IMR-90 (cell line): Measurements from ENCODE around the gene CREB5. TPM values are rescaled to one million over a fixed set of nuclear protein-coding genes. Genes with fewer than 3 reads are reported as not detected.

Experiments used
- ATAC-seq: fragments of 200-7000 bp; cut with Tn5 transposase; 2 replicates; pipeline ENCODE4 v1.9.1; 2020; ENCODE audit warnings: low read depth, mild to moderate bottlenecking, moderate library complexity
- BruUV-seq: library from RNA; stranded (reverse); fragments of 400-500 nt; replicated peaks from 2 replicates; lab custom pipeline; 2021; lab: Mats Ljungman, UMichigan
- CTCF ChIA-PET: fragments of 300-600 bp; formaldehyde crosslinking; extraction: SDS; loops from one replicate; lab custom pipeline; 2021; ENCODE audit warnings: antibody characterized with exemption; lab: Yijun Ruan, JAX
- POLR2A ChIA-PET: fragments of 300-600 bp; sonication (Branson Sonifier 250); formaldehyde crosslinking; loops from one replicate; lab custom pipeline; 2022; ENCODE audit warnings: antibody characterized with exemption; ENCODE audit not compliant: unreplicated experiment; lab: Charles Lee
- DNase-seq: peaks from one replicate; pipeline ENCODE4 v3.0.0; 2013
- H2AFZ ChIP-seq: replicated peaks from 2 replicates; pipeline ENCODE3; 2013; ENCODE audit warnings: low read length, mild to moderate bottlenecking; ENCODE audit not compliant: poor library complexity
- H2AK5ac ChIP-seq: 2 replicates; pipeline ENCODE4 v1.6.1; 2013; ENCODE audit warnings: low read depth, low read length, inconsistent platforms
- H2AK9ac ChIP-seq: replicated peaks from 2 replicates; pipeline ENCODE3; 2013; ENCODE audit warnings: mild to moderate bottlenecking, low read depth, low read length, moderate library complexity; ENCODE audit not compliant: poor library complexity
- H2BK120ac ChIP-seq: 2 replicates; pipeline ENCODE4 v1.6.1; 2013; ENCODE audit warnings: low read depth, low read length, inconsistent platforms
- H2BK15ac ChIP-seq: 3 replicates; pipeline ENCODE4 v1.6.1; 2013; ENCODE audit warnings: low read depth, low read length, inconsistent platforms
- H2BK20ac ChIP-seq: 2 replicates; pipeline ENCODE4 v1.6.1; 2013; ENCODE audit warnings: low read depth, mild to moderate bottlenecking, inconsistent platforms, low read length, moderate library complexity
- H2BK5ac ChIP-seq: 2 replicates; pipeline ENCODE4 v1.6.1; 2013; ENCODE audit warnings: mild to moderate bottlenecking, low read depth, low read length, inconsistent platforms; ENCODE audit not compliant: poor library complexity, severe bottlenecking
- H3K14ac ChIP-seq: replicated peaks from 2 replicates; pipeline ENCODE4 v1.6.1; 2013; ENCODE audit warnings: low read depth, low read length, inconsistent platforms
- H3K18ac ChIP-seq: 2 replicates; pipeline ENCODE4 v1.6.1; 2013; ENCODE audit warnings: low read depth, low read length, control low read depth
- H3K23ac ChIP-seq: 2 replicates; pipeline ENCODE4 v1.6.1; 2013; ENCODE audit warnings: low read depth, low read length, inconsistent platforms
- H3K27ac ChIP-seq: 2 replicates; pipeline ENCODE4 v1.5.1; 2013; ENCODE audit warnings: mild to moderate bottlenecking, control low read depth, low read length; ENCODE audit not compliant: insufficient read depth
- H3K27me3 ChIP-seq: 2 replicates; pipeline ENCODE4 v1.6.1; 2013; ENCODE audit warnings: low read length; ENCODE audit not compliant: control insufficient read depth, insufficient read depth
- H3K36me3 ChIP-seq: 2 replicates; pipeline ENCODE4 v1.6.1; 2013; ENCODE audit warnings: low read length, mixed read lengths; ENCODE audit not compliant: control insufficient read depth, insufficient read depth
- H3K4ac ChIP-seq: 2 replicates; pipeline ENCODE4 v1.6.1; 2013; ENCODE audit warnings: low read depth, low read length, inconsistent platforms
- H3K4me1 ChIP-seq: 2 replicates; pipeline ENCODE4 v1.6.1; 2013; ENCODE audit warnings: low read length, mixed read lengths; ENCODE audit not compliant: control insufficient read depth, insufficient read depth
- H3K4me2 ChIP-seq: 2 replicates; pipeline ENCODE4 v1.6.1; 2013; ENCODE audit warnings: low read depth, mild to moderate bottlenecking, control low read depth, low read length, moderate library complexity
- H3K4me3 ChIP-seq: 2 replicates; pipeline ENCODE4 v1.5.1; 2013; ENCODE audit warnings: low read depth, mild to moderate bottlenecking, control low read depth, low read length, moderate library complexity; ENCODE audit not compliant: insufficient read depth
- H3K56ac ChIP-seq: 2 replicates; pipeline ENCODE4 v1.6.1; 2013; ENCODE audit warnings: low read length, inconsistent platforms; ENCODE audit not compliant: insufficient read depth; ENCODE audit errors: extremely low read depth
- H3K79me1 ChIP-seq, 2 experiments: 2 replicates each; pipeline ENCODE4 v1.6.1; 2013; ENCODE audit warnings: low read length in 2 of 2, inconsistent platforms in 1 of 2, low read depth in 1 of 2
- H3K9ac ChIP-seq: 2 replicates; pipeline ENCODE4 v1.6.1; 2013; ENCODE audit warnings: low read depth, low read length, control low read depth
- H3K9me1 ChIP-seq: 2 replicates; pipeline ENCODE4 v1.6.1; 2013; ENCODE audit warnings: low read length, inconsistent platforms; ENCODE audit not compliant: insufficient read depth
- H3K9me3 ChIP-seq: 2 replicates; pipeline ENCODE4 v1.6.1; 2013; ENCODE audit warnings: low read length; ENCODE audit not compliant: control insufficient read depth, insufficient read depth
- H4K20me1 ChIP-seq: 2 replicates; pipeline ENCODE4 v1.6.1; 2013; ENCODE audit warnings: low read length, inconsistent platforms; ENCODE audit not compliant: insufficient read depth
- H4K5ac ChIP-seq: 2 replicates; pipeline ENCODE4 v1.6.1; 2013; ENCODE audit warnings: mild to moderate bottlenecking, low read depth, low read length, control low read depth
- H4K8ac ChIP-seq, 2 experiments: 2 replicates each; pipeline ENCODE4 v1.6.1; 2013; ENCODE audit warnings: low read depth in 2 of 2, low read length in 2 of 2, control low read depth in 1 of 2, inconsistent platforms in 1 of 2
- H4K91ac ChIP-seq: 2 replicates; pipeline ENCODE4 v1.6.1; 2013; ENCODE audit warnings: low read depth, low read length, inconsistent platforms; ENCODE audit not compliant: insufficient read depth
- CHD1 ChIP-seq: IDR thresholded peaks from 2 replicates; pipeline ENCODE4 v1.6.1; 2012; ENCODE audit warnings: low read depth, low read length, improper control_type of control experiment
- ELK1 ChIP-seq: fragments of 150-350 bp; IDR thresholded peaks from 2 replicates; pipeline ENCODE4 v1.6.1; 2016; ENCODE audit warnings: low read depth, mild to moderate bottlenecking, low read length, moderate library complexity, borderline replicate concordance
- FOS ChIP-seq: fragments of 150-350 bp; IDR thresholded peaks from 2 replicates; pipeline ENCODE4 v1.6.1; 2016; ENCODE audit warnings: low read depth, low read length
- MAFK ChIP-seq: IDR thresholded peaks from 2 replicates; pipeline ENCODE4 v1.6.1; 2012; ENCODE audit warnings: low read depth, low read length, improper control_type of control experiment
- MAZ ChIP-seq: IDR thresholded peaks from 2 replicates; pipeline ENCODE4 v1.6.1; 2012; ENCODE audit warnings: low read depth, mild to moderate bottlenecking, low read length, improper control_type of control experiment, moderate library complexity, borderline replicate concordance
- MXI1 ChIP-seq: IDR thresholded peaks from 2 replicates; pipeline ENCODE4 v1.6.1; 2012; ENCODE audit warnings: low read depth, mild to moderate bottlenecking, low read length, moderate library complexity, borderline replicate concordance
- NFE2L2 ChIP-seq: fragments of 150-350 bp; IDR thresholded peaks from 2 replicates; pipeline ENCODE4 v1.6.1; 2016; ENCODE audit warnings: low read depth, mild to moderate bottlenecking, low read length
- POLR2A ChIP-seq: IDR thresholded peaks from 2 replicates; pipeline ENCODE4 v1.6.1; 2012; ENCODE audit warnings: mild to moderate bottlenecking, low read depth, low read length
- RAD21 ChIP-seq: IDR thresholded peaks from 2 replicates; pipeline ENCODE4 v1.6.1; 2012; ENCODE audit warnings: low read length, improper control_type of control experiment
- RCOR1 ChIP-seq: IDR thresholded peaks from 2 replicates; pipeline ENCODE4 v1.6.1; 2012; ENCODE audit warnings: mild to moderate bottlenecking, low read length, improper control_type of control experiment; ENCODE audit not compliant: insufficient replicate concordance
- RFX5 ChIP-seq: IDR thresholded peaks from 2 replicates; pipeline ENCODE4 v1.8.0; 2012; ENCODE audit warnings: low read depth, mild to moderate bottlenecking, low read length, moderate library complexity
- SMC3 ChIP-seq: fragments of 150-350 bp; IDR thresholded peaks from 2 replicates; pipeline ENCODE4 v1.6.1; 2016; ENCODE audit warnings: low read depth, mild to moderate bottlenecking, antibody characterized with exemption, low read length, moderate library complexity
- WGBS, 2 experiments: methylation state at CpG; one replicate each; pipeline versions ENCODE4 v1.1.5 to v1.1.7; 2013; ENCODE audit warnings: missing lambda C conversion rate in 2 of 2; ENCODE audit not compliant: insufficient read length in 1 of 2; ENCODE audit errors: extremely low coverage in 2 of 2; 5-methylcytosine and 5-hydroxymethylcytosine counted together
- dilution Hi-C: fragments of 300-500 bp; cut with HindIII; formaldehyde crosslinking; loops from one replicate; pipeline ENCODE4 v1.14.3; 2018; ENCODE audit warnings: low sequenced_read_pairs; ENCODE audit not compliant: unreplicated experiment
- in situ Hi-C: fragments of 300-500 bp; cut with MboI; formaldehyde crosslinking; loops from 3 replicates; pipeline ENCODE4 v1.14.3; 2019; ENCODE audit warnings: low sequenced_read_pairs, inconsistent platforms, mixed read lengths
- intact Hi-C: fragments of 100-400 bp; cut with micrococcal nuclease; formaldehyde crosslinking; loops from 2 replicates; pipeline ENCODE4 v1.10.0; 2022
- polyA plus RNA-seq, 3 experiments: library from polyadenylated mRNA; depleted of rRNA; stranded (reverse); fragments of >200 nt; gene quantifications; 2 replicates each; pipeline ENCODE4 v1.2.3, GENCODE V29; 2012; ENCODE audit warnings: low replicate concordance in 1 of 3
- total RNA-seq: library from RNA; depleted of rRNA; stranded (reverse); fragments of >200 nt; gene quantifications from 2 replicates; pipeline ENCODE4 v1.2.3, GENCODE V29; 2012

CREB5 gene
- total and polyA plus RNA-seq, 2 of the 4 experiments (the other 2 are of a cell fraction): 7.3 to 13.1 TPM

- no peak overlapping the region for H2AK9ac ChIP-seq
- H3K27me3 ChIP-seq: no peaks in the 10 kb centered on the region; the same call in 1 of the 2 replicates
- no peak for TF ChIP-seq RCOR1
- TF ChIP-seq RAD21: no peak
- no peak for TF ChIP-seq FOS
- TF ChIP-seq RFX5: no peak
- TF ChIP-seq MAFK: no peak
- TF ChIP-seq MXI1: no peak
- TF ChIP-seq ELK1: no peak
- TF ChIP-seq POLR2A: no peak
- no peak for TF ChIP-seq CHD1
- TF ChIP-seq NFE2L2: no peak
- no peak for TF ChIP-seq SMC3
- TF ChIP-seq MAZ: no peak
- no peak overlapping the region for H2BK120ac ChIP-seq
- no peaks in the 10 kb centered on the region for H3K79me1 ChIP-seq
- POLR2A ChIA-PET: no interaction called here
- H3K9me1 ChIP-seq: no peaks in the 10 kb centered on the region
- no peak overlapping the region for H3K9ac ChIP-seq
- H3K23ac ChIP-seq: no peak overlapping the region
- CTCF ChIA-PET: no interaction called here
- H2AK5ac ChIP-seq: no peak overlapping the region
- peaks cover 10% of the 10 kb centered on the region for H3K4me1 ChIP-seq
- no peak overlapping the region for H3K14ac ChIP-seq
- H3K9me3 ChIP-seq: no peaks in the 10 kb centered on the region
- no peak overlapping the region for H4K5ac ChIP-seq
- H3K56ac ChIP-seq: no peak overlapping the region
- no peak overlapping the region for H2AFZ ChIP-seq
- no peak for ATAC-seq
- no peak overlapping the region for H3K4ac ChIP-seq
- no peak overlapping the region for H4K8ac ChIP-seq
- in situ Hi-C loops: no loop called here
- H3K36me3 ChIP-seq: no peaks in the 10 kb centered on the region
- dilution Hi-C loops: no loop called here
- H3K27ac ChIP-seq: no peak overlapping the region
- no CpG with 5 or more reads among the region's 2 CpGs for WGBS, 2 experiments
- no peak overlapping the region for H2BK15ac ChIP-seq
- no TSS peak for BruUV-seq
- no peak overlapping the region for H3K4me3 ChIP-seq
- H2BK20ac ChIP-seq: no peak overlapping the region
- DNase-seq: no peak
- no peak overlapping the region for H3K4me2 ChIP-seq
- H2BK5ac ChIP-seq: no peak overlapping the region
- intact Hi-C loops: no loop called here
- no peaks in the 10 kb centered on the region for H4K20me1 ChIP-seq
- no peak overlapping the region for H3K18ac ChIP-seq
- no peak overlapping the region for H4K91ac ChIP-seq
These were observed 40.4 kb downstream of the CREB5 start for GRCh38 chr7:28452681-28453080.
